K562 (cell line): ENCODE measurements around the gene WWP2. TPM values are rescaled to one million over a fixed set of nuclear protein-coding genes. Genes with fewer than 3 reads are reported as not detected.

Source experiments
- E2F4 ChIP-seq: sonication (generic); formaldehyde crosslinking; IDR thresholded peaks from 2 replicates; pipeline ENCODE4 v1.8.0; 2022; ENCODE audit warnings: mild to moderate bottlenecking, low read depth, missing genetic modification reagents
- HMG20A ChIP-seq: fragments of 450-650 bp; formaldehyde crosslinking; conservative IDR thresholded peaks from 2 replicates; pipeline ENCODE4 v1.4.0; 2020; ENCODE audit warnings: mild to moderate bottlenecking, mixed read lengths
- KLF10 ChIP-seq: fragments of 250-450 bp; sonication (Bioruptor Pico); IDR thresholded peaks from 2 replicates; pipeline ENCODE4 v1.6.1; 2021; ENCODE audit warnings: matching md5 sums
- PHF20 ChIP-seq: fragments of 450-650 bp; IDR thresholded peaks from 2 replicates; pipeline ENCODE4 v1.6.1; 2018; ENCODE audit not compliant: partially characterized antibody
- POLR2A ChIP-seq: fragments of 450-650 bp; conservative IDR thresholded peaks from 2 replicates; pipeline ENCODE4 v1.6.1; 2016
- POLR3A ChIP-seq: IDR thresholded peaks from 2 replicates; pipeline ENCODE4 v1.6.1; 2011; ENCODE audit warnings: borderline replicate concordance, mild to moderate bottlenecking, moderate library complexity; ENCODE audit not compliant: insufficient read length, insufficient read depth; ENCODE audit errors: extremely low read depth
- POU5F1 ChIP-seq: fragments of 150-350 bp; IDR thresholded peaks from 2 replicates; pipeline ENCODE4 v1.6.1; 2014; ENCODE audit warnings: borderline replicate concordance, low read length, low read depth, mild to moderate bottlenecking; ENCODE audit not compliant: partially characterized antibody
- TCF3 ChIP-seq: sonication (generic); formaldehyde crosslinking; IDR thresholded peaks from 2 replicates; pipeline ENCODE4 v1.4.0; 2020; ENCODE audit warnings: mild to moderate bottlenecking, missing genetic modification reagents
- ZKSCAN1 ChIP-seq: fragments of 150-350 bp; IDR thresholded peaks from 2 replicates; pipeline ENCODE4 v1.6.1; 2016; ENCODE audit warnings: low read depth, low read length
- ZNF76 ChIP-seq: fragments of 250-450 bp; sonication (Bioruptor Pico); IDR thresholded peaks from 2 replicates; pipeline ENCODE4 v1.4.0; 2020; ENCODE audit warnings: mild to moderate bottlenecking, moderate library complexity, borderline replicate concordance
- polyA plus RNA-seq, 8 experiments: library from polyadenylated mRNA; depleted of rRNA in 4 of 8; stranded (reverse) in 5 of 8; unstranded in 3 of 8; fragments of >200 nt; fragmentation: Nextera tagmentation in 2 of 8; fragmentation: Illumina TruSeq in 1 of 8; extraction: Ambion mirVana in 2 of 8; extraction: Trizol in 1 of 8; gene quantifications; 2 replicates each; pipeline versions ENCODE4 v1.2.1 to v1.2.3, GENCODE V29; 2011 to 2014; ENCODE audit warnings: inconsistent platforms in 1 of 8, missing spikeins in 1 of 8
- total RNA-seq, 7 experiments: library from RNA; depleted of rRNA in 6 of 7; stranded (reverse); fragments of >200 nt in 6 of 7; fragmentation: Illumina TruSeq in 2 of 7; extraction: Trizol in 2 of 7; gene quantifications; 2 replicates each; pipeline versions ENCODE4 v1.2.1 to v1.2.3, GENCODE V29; 2011 to 2021; ENCODE audit warnings: low replicate concordance in 1 of 7
- TF ChIP-seq, protein P1 (sequence below): fragments of 450-650 bp; formaldehyde crosslinking; IDR thresholded peaks from 2 replicates; pipeline ENCODE4 v1.4.0; 2022; ENCODE audit warnings: missing genetic modification characterization
- TF ChIP-seq, protein P2 (sequence below): sonication (generic); formaldehyde crosslinking; IDR thresholded peaks from 2 replicates; pipeline ENCODE4 v1.8.1; 2023; ENCODE audit warnings: mild to moderate bottlenecking, missing genetic modification reagents, moderate library complexity
- TF ChIP-seq, protein P3 (sequence below): fragments of 450-650 bp; IDR thresholded peaks from 2 replicates; pipeline ENCODE4 v1.6.1; 2016; ENCODE audit warnings: borderline replicate concordance

Gene WWP2
- total and polyA plus RNA-seq, 9 of the 15 experiments (the other 6 are each of a cell fraction or from before 2014, with no cell fraction given) = 1.9 to 34.4 (median 14.6) TPM

GRCh38 chr16:69745232-69745612, 16.9 kb upstream of the WWP2 start (continued):
- TF ChIP-seq KLF10 (CRISPR knock-in tag) (no peak), POU5F1 (no peak), E2F4 (no peak), POLR2A (0 out of 2 replicates have a peak, but pooled peaks have one; percentile 38), PHF20 (no peak), HMG20A (CRISPR knock-in tag) (no peak), POLR3A (no peak), ZNF76 (CRISPR knock-in tag) (no peak), TCF3 (CRISPR knock-in tag) (no peak), ZKSCAN1 (no peak)
- TF ChIP-seq, protein P1, sequence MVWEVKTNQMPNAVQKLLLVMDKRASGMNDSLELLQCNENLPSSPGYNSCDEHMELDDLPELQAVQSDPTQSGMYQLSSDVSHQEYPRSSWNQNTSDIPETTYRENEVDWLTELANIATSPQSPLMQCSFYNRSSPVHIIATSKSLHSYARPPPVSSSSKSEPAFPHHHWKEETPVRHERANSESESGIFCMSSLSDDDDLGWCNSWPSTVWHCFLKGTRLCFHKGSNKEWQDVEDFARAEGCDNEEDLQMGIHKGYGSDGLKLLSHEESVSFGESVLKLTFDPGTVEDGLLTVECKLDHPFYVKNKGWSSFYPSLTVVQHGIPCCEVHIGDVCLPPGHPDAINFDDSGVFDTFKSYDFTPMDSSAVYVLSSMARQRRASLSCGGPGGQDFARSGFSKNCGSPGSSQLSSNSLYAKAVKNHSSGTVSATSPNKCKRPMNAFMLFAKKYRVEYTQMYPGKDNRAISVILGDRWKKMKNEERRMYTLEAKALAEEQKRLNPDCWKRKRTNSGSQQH (CRISPR knock-in tag) = no peak
- TF ChIP-seq, protein P2, sequence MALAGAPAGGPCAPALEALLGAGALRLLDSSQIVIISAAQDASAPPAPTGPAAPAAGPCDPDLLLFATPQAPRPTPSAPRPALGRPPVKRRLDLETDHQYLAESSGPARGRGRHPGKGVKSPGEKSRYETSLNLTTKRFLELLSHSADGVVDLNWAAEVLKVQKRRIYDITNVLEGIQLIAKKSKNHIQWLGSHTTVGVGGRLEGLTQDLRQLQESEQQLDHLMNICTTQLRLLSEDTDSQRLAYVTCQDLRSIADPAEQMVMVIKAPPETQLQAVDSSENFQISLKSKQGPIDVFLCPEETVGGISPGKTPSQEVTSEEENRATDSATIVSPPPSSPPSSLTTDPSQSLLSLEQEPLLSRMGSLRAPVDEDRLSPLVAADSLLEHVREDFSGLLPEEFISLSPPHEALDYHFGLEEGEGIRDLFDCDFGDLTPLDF = no peak
- TF ChIP-seq, protein P3, sequence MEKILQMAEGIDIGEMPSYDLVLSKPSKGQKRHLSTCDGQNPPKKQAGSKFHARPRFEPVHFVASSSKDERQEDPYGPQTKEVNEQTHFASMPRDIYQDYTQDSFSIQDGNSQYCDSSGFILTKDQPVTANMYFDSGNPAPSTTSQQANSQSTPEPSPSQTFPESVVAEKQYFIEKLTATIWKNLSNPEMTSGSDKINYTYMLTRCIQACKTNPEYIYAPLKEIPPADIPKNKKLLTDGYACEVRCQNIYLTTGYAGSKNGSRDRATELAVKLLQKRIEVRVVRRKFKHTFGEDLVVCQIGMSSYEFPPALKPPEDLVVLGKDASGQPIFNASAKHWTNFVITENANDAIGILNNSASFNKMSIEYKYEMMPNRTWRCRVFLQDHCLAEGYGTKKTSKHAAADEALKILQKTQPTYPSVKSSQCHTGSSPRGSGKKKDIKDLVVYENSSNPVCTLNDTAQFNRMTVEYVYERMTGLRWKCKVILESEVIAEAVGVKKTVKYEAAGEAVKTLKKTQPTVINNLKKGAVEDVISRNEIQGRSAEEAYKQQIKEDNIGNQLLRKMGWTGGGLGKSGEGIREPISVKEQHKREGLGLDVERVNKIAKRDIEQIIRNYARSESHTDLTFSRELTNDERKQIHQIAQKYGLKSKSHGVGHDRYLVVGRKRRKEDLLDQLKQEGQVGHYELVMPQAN = no peak
